ENCODE data around the gene PSG11.
"Not testable (repeated sequence)": the region's sequence is repeated elsewhere in the genome, so short reads cannot be mapped to it uniquely, and the experiment has no call there.

PSG11 gene

DNA sequence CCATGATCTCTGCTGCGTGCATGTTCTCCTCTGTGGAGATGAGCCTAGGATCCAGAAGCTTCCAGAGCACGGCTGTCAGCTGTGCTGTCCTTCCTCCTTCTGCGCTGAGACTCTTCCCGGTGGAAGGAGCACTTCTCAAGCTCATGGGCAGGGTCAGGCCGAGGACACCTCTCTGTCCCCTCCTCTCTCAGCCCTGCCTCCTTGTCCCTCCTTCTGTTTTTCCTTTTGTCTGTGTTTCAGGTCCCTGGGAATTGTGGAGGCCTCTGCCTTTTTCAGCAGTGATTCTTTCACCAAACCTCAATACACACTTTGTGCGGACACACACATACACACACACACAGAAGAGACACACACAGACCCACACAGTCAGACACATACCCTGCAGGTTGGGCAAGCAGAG lies at the start of gene PSG11:
Gene PSG11 (minus strand): TSS at position 101 of the 400 bp plus-strand sequence. CDS start 97 bp downstream, at position 4.
- DNase-seq (ENCODE audit: low spot score): not testable (repeated sequence)

DNA sequence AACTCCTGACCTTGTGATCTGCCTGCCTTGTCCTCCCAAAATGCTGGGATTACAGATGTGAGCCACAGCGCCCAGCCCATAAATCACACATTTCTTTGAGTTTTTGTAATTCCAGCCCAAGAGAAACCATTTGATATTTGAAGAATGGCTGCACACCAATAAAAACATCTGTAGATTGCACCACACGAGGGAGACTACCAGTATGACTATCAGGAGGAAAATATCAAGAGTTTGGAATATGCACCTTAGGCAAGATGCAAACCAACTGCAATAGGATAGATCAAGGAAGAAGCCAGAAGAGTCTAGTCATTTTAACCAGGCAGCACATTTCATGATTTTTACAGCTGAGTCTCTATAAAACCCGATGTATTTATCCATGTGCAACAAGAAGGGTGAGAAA lies 36.1 kb upstream of the PSG11 start:
- DNase-seq (ENCODE audit: low spot score): not testable (repeated sequence)

- not testable (repeated sequence) for DNase-seq (ENCODE audit: low spot score)
Measured at GRCh38 chr19:43061326-43061725, 35.1 kb upstream of the PSG11 start.

DNA sequence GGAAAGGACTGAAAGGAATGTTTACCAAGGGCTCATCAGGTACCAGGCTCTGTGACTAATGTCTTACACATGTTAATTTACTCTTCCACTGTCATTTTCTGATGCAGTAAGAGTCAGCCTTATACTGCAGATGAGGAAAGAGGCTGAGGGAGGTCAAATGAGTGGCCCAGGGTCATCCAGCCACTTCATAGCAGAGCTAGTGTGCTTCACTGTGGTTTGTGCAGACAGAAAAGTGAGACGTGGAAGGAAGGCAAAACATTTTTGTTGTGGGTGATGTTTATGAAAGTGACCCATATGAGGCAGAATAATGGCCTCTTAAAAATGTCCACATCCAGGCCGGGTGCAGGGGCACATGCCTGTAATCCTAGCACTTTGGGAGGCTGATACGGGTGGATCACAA lies 34.0 kb upstream of the PSG11 start:
- DNase-seq (ENCODE audit: low spot score): not testable (repeated sequence)

DNA sequence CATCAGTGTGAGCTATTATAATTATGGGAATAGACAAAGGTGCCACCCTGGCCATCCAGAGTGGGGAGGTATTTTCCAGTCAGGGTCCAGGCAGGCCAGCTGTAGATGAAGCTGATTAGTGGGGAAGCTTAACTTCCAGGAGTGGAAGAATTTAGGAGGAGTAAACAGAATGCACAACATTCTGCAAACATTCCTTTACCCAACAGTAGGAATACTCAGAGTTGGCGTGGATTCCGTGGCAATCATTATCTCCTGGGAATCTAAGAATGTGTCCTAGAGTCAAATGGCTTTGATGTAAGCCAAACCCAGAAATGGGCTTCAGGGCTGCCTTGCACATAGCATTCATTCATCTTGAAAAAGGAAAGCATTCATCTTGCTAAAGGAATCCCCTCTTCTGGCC lies 33.2 kb upstream of the PSG11 start:
- DNase-seq (ENCODE audit: low spot score): not testable (repeated sequence)

GRCh38 chr19:43058440-43058839 lies 32.2 kb upstream of the PSG11 start:
- not testable (repeated sequence) for DNase-seq (ENCODE audit: low spot score)

DNA sequence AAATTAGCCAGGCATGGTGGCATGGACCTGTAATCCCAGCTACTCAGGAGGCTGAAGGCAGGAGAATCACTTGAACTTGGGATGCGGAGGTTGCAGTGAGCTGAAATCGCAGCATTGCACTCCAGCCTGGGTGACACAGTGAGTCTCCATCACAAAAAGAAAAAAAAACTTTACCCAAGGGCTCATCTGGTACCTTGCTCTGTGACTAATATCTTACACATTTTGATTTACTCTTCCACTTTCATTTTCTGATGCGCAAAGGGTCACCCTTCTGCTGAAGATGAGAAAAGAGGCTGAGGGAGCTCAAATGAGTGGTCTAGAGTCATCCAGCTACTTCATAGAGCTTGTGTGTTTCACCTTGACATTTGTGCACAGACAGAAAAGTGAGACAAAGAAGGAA lies 21.7 kb upstream of the PSG11 start:
- not testable (repeated sequence) for DNase-seq (ENCODE audit: low spot score)

GRCh38 chr19:43046578-43046977 lies 20.3 kb upstream of the PSG11 start:
- not testable (repeated sequence) for DNase-seq (ENCODE audit: low spot score)

- not testable (repeated sequence) for DNase-seq (ENCODE audit: low spot score)
Measured at GRCh38 chr19:43043492-43044180, 17.4 kb upstream of the PSG11 start.

- not testable (repeated sequence) for DNase-seq (ENCODE audit: low spot score)
Measured at GRCh38 chr19:43031645-43032044, 5.4 kb upstream of the PSG11 start.

DNA sequence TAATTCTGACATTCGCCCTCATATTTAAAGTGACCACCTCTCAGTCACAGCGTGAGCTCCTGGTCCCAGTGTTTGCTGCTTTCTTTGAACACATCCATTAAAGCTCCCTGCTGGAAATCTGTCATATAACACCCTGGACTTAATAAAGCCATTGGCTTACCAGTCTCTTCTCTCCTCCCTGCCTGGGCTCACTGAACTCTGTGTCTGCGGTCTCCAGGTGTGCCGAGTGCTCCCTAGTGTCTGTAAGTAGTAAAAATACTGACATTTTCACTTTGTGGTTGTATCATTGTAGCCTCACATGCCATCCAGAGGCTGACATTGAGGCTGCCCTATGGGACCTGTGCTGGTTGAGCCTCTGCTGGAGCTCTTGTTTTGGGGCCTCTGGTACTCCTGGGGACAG lies 2.6 kb upstream of the PSG11 start:
- no peak for DNase-seq (ENCODE audit: low spot score)

DNA sequence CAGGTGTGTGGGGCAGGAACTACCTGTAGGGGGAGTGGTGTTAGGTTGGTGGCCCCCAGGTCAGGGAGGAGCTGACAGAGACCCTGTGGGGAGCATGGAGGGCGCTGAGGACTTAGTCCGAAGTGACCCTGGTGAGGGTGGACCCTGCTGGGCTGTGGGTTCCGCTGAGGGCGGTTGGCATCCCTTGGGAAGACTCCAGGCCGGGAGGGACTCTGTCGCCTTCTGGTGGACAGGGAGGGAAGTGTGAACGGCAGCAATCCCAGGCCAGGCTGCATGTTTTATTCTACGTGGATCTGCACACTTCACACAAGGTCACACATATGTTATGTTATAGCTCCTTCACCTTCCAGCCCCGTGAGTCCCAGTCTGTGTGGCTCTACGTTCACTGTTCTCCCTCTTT lies 1.7 kb upstream of the PSG11 start:
- not testable (repeated sequence) for DNase-seq (ENCODE audit: low spot score)

DNA sequence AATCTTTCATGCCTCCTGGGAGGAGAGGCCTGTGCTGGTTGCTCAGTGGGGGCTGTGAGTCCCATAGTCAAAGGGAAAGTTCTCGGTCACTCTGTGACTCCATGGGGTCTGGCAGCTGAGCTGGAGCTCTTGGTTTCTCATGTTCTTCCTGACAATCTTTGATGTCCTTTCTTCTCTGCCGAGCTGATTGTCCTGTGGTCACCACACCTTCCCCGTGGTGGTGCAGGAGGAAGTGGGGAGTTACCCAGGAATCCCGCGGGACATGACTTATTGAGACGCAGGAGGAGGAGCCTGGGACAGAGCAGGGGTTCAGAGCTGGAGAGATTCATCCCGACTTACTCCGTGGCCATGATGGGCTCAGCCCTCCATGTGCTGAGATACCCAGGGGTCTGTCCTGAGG lies 792 bp upstream of the PSG11 start:
- not testable (repeated sequence) for DNase-seq (ENCODE audit: low spot score)

DNA sequence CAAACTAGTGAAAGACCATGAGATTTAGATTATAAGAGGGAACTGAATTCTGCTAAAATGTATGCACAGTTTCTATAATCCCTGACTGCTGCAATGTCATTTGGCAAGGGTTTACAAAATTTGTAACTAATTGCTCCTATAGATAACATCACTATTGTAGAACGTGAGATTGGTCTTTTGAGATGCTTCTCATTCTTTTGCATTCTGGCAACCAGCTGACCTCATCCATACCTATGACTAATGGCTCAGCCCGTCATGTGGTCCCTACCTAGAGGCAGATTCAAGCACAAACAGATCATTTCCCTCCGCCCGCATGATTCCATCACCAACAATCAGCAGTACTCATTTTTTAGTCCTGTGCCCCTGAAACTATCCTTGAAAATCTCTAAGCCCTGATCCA lies 4.2 kb downstream of the PSG11 start:
- not testable (repeated sequence) for DNase-seq (ENCODE audit: low spot score)

DNA sequence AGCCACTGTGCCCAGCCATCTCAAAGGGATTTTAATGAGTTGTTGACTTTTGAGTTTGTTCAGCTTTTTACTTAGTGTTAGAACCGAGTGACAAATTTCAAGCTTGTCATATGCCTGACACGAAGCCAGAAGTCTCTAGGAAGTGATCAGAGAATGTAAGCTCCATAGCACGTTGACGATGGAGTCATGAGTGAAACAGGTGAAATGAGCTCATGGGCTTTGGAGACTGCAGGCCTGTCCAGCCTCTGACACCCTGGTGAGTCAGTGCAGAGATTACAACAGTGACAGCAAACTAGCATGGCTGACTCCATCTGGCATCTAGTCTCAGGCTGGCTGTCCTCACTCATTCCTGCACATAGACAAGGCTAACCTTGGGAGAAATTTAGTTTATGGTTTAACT lies 4.6 kb downstream of the PSG11 start:
- not testable (repeated sequence) for DNase-seq (ENCODE audit: low spot score)

GRCh38 chr19:43019588-43019987 lies 6.7 kb downstream of the PSG11 start:
- not testable (repeated sequence) for DNase-seq (ENCODE audit: low spot score)

DNA sequence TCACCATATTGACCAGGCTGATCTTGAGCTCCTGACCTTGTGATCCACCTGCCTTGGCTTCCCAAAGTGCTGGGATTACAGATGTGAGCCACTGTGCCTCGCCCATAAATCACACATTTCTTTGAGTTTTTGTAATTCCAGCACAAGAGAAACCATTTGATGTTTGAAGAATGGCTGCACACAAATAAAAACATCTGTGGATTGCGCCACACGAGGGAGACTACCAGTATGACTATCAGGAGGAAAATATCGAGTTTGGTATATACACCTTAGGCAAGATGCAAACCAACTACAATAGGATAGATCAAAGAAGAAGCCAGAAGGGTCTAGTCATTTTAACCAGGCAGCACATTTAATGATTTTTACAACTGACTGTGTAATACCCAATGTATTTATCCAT lies 20.4 kb downstream of the PSG11 start:
- not testable (repeated sequence) for DNase-seq (ENCODE audit: low spot score)

DNA sequence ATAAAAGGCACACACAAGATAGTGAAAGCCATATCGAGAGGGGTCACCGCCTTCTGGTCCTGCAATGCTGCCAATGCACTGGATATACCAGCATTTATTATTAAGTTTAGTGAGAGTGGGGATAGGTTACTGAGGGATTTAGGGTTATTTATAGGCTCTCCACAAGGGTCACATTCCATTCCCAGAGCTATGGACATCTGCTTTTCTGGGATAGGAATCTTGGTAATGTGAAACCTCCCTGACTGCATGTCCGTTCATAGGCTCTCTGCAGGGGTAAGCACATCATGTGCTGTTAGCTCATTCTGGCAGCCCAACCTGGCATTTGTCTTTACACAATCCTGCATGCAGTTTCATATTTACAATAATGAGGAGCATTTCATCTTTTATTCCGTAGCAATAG lies 21.4 kb downstream of the PSG11 start:
- DNase-seq (ENCODE audit: low spot score): not testable (repeated sequence)

- not testable (repeated sequence) for DNase-seq (ENCODE audit: low spot score)
Measured at GRCh38 chr19:43003634-43004033, 22.6 kb downstream of the PSG11 start.

GRCh38 chr19:43002948-43003347 lies 23.3 kb downstream of the PSG11 start:
- DNase-seq (ENCODE audit: low spot score): not testable (repeated sequence)

GRCh38 chr19:42996161-42996560 lies 30.1 kb downstream of the PSG11 start:
- DNase-seq (ENCODE audit: low spot score): not testable (repeated sequence)

DNA sequence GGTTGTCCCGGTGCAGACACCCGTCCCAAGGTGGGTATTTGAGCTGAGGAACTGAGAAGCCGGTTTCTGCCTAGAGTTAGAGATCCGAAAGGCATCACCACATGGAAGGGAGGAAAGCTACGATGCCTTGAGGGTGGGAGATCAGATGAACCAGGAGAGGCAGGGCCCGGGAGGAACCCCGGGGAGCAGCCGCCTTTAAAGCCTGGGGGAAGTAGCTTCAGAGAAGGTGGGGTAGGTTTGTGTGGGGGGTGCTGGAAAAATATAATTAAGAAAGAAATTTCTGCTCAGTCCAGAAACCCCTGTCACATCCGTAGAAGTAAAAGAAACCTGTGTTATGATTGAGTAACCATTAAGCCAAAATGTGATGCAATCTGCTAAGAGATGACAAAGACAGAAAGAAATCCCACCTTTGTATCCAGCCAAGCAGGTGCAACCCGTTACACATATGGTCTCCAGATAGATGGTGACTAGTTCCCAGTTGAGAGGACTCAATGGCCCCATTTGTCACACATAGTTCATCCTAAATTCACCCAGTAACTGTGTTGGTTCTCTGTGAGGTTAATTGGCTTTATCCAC lies 34.2 kb downstream of the PSG11 start:
- not testable (repeated sequence) for DNase-seq (ENCODE audit: low spot score)

DNA sequence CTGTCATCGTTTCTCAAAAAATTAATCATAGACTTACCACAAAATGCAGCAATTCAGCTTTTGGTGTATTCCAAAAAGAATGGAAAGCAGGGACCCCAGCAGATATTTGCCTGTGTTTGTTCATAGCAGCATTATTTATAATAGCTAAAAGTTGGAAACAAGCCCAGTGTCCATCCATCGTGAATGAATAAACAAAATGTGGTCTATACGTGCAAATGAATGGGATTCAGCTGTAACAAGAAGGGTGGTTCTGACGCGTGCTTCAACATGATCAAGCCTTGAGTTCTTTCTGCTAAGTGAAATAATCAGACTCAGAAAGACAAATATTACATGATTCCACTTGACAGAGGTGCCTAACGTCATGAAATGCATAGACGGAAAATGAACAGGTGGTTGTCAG lies 36.4 kb downstream of the PSG11 start:
- no peak for DNase-seq (ENCODE audit: low spot score)

- not testable (repeated sequence) for DNase-seq (ENCODE audit: low spot score)
Measured at GRCh38 chr19:42989186-42989585, 37.1 kb downstream of the PSG11 start.
